HG03432 (cell line): ENCODE data around the gene LGALS16.
"Not testable (repeated sequence)": the region's sequence is repeated elsewhere in the genome, so short reads cannot be mapped to it uniquely, and the experiment has no call there.

Source experiments
- ATAC-seq: cut with Tn5 transposase; IDR thresholded peaks from one replicate; pipeline ENCODE4 v1.9.1; 2021; ENCODE audit warnings: mild to moderate bottlenecking, moderate library complexity; ENCODE audit not compliant: unreplicated experiment

LGALS16 gene

GRCh38 chr19:39677961-39678889 lies 22.5 kb downstream of the LGALS16 start:
- no peak for ATAC-seq

GRCh38 chr19:39679056-39679790 lies 23.5 kb downstream of the LGALS16 start:
- peak; percentile 62 for ATAC-seq

- ATAC-seq: no peak
These were observed 24.1 kb downstream of the LGALS16 start for GRCh38 chr19:39679791-39680168.

- no peak for ATAC-seq
These were observed 24.9 kb downstream of the LGALS16 start for GRCh38 chr19:39680593-39680992.

- ATAC-seq: no peak
These were observed 25.7 kb downstream of the LGALS16 start for GRCh38 chr19:39681416-39681815.

GRCh38 chr19:39684267-39684666 lies 28.6 kb downstream of the LGALS16 start:
- ATAC-seq: no peak

GRCh38 chr19:39686739-39687138 lies 31.0 kb downstream of the LGALS16 start:
- no peak for ATAC-seq

GRCh38 chr19:39688637-39689036 lies 32.9 kb downstream of the LGALS16 start:
- ATAC-seq: not testable (repeated sequence)

- ATAC-seq: no peak
These were observed 36.5 kb downstream of the LGALS16 start for GRCh38 chr19:39692166-39692565.

GRCh38 chr19:39692822-39693221 lies 37.1 kb downstream of the LGALS16 start:
- ATAC-seq: no peak

GRCh38 chr19:39695759-39696158 lies 40.0 kb downstream of the LGALS16 start:
- ATAC-seq: no peak

GRCh38 chr19:39696387-39696786 lies 40.7 kb downstream of the LGALS16 start:
- no peak for ATAC-seq

- ATAC-seq: no peak
These were observed 42.8 kb downstream of the LGALS16 start for GRCh38 chr19:39698535-39698934.

GRCh38 chr19:39701291-39701690 lies 45.6 kb downstream of the LGALS16 start:
- peak; percentile 55 for ATAC-seq

- no peak for ATAC-seq
These were observed 48.7 kb downstream of the LGALS16 start, which contains the start of gene LGALS14 for GRCh38 chr19:39704181-39705044. Gene LGALS14 (plus strand): TSS chr19:39704481. CDS start chr19:39704529, 48 bp downstream.

GRCh38 chr19:39705578-39706188 lies 50.0 kb downstream of the LGALS16 start:
- ATAC-seq: no peak

GRCh38 chr19:39708594-39708993 lies 52.9 kb downstream of the LGALS16 start:
- no peak for ATAC-seq

- no peak for ATAC-seq
These were observed 53.5 kb downstream of the LGALS16 start for GRCh38 chr19:39709026-39709872.
